Activated gamma-delta T cell (primary cell): ENCODE measurements around the gene FAT1.

Source experiments
- DNase-seq: peaks from one replicate; lab custom pipeline; 2025; lab: John Stamatoyannopoulos, UW

The FAT1 gene

GRCh38 chr4:186724058-186724863 lies 605 bp upstream of the FAT1 start:
- DNase-seq: peak; percentile 10

DNA sequence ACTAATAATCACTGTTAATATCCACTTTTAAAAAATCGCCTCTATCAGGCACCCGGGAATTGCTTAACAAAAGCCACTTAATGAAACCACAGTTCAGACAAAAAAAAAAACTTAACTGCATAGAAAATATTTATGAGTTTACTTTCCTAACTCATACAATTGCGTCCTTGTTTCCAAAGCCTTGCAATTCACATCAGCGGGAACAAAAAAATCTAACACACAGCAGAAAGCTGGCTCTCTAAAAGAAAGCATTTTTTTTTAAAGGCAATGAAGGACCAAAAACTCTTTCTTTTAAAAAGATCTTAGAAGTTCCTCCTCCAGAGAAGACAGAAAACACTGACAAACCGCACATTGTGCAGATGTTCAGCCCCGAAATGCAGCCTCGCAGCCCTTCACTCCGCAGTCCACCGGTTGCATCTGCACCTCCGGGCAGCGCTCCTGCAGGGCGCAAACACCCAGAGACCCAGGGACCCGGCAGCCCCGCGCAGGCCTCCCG lies 812 bp downstream of the FAT1 start:
- DNase-seq: no peak

DNA sequence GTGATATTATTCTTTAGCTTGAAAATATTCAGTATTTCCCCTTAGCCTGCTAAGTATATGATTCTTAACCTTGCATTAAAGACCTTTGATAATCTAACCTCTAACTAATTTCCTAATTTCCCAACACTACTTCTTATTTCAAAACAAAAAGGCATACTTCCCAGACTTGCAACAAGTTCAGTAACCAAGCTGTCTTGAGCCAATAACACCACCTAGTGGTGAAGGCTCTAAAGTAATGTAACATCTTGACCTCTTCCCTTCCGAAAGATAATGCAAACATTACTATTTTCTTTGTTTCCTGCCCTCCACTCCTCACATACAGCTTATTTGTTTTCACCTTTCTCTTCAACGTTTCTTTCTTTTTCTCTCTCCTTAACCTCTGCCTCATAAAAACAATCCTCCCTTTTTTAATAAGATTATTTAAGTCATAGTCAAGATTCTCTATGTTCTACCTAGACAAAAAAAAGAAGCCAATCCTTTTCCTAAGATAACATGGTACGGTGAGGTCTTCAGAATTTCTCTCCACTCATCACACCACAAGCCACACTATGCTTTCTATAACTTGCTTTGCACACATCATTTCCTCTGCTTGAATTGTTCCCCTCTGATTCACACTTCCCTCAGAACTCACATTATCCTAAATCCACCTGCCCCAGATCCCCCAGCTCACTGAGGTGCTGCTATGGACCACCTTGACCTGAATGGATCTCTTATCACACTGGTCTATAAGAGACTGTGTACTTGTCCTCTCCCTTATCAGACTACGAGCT lies 3.5 kb downstream of the FAT1 start:
- DNase-seq: no peak

GRCh38 chr4:186717556-186717955 lies 6.1 kb downstream of the FAT1 start:
- DNase-seq: no peak

- no peak for DNase-seq
Measured at GRCh38 chr4:186715077-186715476, 8.6 kb downstream of the FAT1 start.

DNA sequence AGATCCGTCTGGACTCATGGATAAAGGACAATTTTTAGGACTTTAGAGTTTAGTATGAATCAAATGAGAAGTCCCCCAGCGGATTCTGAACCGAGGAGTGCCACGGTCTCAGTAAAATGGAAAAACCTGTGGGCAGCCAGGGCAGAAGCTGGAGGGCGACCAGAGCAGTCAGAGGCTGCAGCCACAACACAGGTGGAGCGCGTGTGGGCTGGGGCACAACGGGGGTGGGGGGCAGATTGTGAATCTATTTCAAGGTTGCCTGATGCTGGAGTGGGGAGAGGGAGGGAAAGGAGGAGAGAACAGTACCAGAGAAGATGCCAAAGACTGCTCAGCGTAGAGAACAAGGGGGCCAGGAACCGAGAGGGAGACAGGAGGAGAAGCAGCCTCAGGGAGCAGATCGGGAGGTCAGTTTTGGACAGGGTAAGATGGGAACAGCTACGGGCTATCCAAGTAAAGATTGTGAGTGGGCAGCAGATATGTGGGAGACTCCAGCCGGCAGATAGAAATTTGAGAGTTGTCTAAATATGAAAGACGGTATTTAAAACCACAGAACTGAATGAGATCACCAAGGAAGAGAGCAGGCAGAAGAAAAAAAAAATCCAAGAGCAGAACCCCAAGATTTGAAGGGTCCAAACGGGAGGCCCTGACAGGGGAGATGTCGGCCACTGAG lies 9.5 kb downstream of the FAT1 start:
- no peak for DNase-seq

DNA sequence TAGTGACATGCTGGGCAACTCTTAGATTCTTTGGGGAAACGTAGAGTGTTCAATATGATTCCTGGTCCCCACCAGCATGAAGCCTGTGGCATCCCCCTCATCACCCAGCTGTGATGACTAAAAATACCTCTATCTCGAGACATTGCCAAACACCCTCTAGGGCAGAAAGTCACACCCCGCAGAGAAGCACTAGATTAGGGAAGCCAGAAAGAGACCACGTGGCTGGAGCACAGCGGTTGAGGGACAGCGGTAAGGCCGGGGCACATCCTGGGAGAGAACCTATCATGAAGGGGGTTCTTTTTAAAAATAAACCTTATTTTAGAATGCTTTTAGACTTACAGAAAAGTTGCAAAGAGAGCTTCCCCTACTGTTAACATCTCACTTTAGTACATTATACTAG lies 11.0 kb downstream of the FAT1 start:
- no peak for DNase-seq

- DNase-seq: no peak
Measured at GRCh38 chr4:186710521-186711119, 13.0 kb downstream of the FAT1 start.

GRCh38 chr4:186709517-186709916 lies 14.1 kb downstream of the FAT1 start:
- DNase-seq: no peak

DNA sequence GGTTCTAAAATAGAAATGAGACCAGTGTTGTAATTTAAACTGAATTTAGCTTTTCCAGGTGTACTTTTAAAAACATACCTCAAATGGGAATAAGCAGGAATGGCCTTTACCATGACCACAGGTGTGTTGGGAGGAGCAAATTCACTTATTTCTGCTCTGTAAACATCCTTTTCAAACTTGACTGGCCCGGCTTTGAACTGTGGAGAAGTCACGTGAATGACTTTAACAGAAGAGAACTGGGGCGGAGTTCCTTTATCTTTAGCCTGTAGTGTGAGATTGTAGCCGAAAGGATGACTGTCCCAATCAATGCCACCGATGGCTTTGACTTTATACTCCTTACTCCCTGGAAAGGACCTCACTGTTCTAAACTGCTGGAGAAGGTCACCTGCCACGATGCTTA lies 15.1 kb downstream of the FAT1 start:
- DNase-seq: no peak

GRCh38 chr4:186707996-186708395 lies 15.7 kb downstream of the FAT1 start:
- no peak for DNase-seq

DNA sequence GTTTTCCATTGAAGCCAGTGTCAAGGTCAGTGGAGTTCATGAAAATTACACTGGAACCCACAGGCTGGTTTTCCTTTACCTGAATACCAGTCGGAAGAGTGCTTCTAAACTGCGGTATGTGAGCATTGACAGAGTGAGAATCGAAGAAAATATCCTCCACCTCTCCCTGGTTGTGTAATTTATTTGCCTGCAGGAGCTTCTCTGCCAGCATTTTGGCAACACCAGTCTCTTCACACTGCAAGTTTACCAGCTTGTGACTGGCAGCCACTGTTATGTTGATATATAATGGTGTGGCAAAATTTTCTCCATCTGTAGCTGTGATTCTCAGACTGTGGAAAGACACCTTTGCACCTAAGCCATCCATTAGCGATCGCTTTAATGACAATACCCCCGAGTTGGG lies 16.1 kb downstream of the FAT1 start:
- no peak for DNase-seq

DNA sequence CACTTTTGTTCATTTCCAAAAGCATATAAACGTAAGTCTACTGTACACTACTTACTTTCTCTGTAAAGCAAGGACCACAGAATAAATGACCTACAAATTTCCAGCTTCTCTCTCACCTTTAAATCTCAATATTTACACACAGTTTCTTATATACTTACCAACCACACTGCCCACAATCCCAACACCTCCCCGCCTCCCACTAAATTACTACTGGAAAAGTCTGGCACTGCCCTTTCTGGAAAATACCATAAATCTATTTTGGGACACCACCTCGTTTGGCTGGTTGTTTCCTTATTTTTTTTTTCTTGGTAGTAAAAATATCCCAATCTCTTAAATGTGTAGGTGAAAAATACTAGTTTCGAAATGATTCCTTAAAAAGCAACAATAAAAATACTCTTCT lies 19.6 kb downstream of the FAT1 start:
- no peak for DNase-seq

DNA sequence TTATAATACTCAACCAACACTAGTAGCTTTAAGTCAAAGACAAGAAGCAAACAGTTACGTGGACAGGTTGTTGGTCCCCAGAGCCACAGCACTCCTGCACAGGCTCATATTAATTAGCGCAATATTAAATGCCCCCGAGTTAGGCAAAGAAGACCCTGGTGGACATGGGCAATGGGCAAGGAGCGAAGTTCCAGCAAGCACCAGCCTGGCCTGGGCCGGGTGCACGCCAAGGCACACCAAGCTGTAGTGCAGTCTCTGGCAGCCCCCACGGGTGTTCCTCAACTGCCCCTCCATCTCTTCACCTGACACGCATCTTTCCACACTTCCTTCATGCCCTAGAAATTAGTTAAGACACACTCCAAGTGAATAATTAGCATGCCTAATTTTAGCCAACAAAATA lies 20.1 kb downstream of the FAT1 start:
- DNase-seq: no peak

GRCh38 chr4:186702940-186703339 lies 20.7 kb downstream of the FAT1 start:
- no peak for DNase-seq

DNA sequence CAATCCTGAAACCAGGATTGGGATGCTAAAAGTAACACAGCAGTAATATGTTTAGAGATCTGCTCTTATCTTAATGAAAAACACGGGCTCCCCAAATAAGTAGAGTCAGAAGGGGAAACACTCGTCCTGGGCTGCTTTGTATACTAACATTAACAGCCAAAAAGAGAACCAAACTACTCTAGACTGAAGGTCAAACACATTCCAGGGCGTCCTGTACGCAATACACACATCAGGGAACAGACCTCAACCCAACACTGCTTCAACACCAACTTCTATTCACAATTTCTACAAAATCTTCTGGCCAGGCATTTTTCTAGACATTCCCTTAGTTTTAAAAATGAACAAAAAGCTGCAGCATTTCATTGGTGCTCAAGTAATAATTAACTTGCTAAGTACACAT lies 21.4 kb downstream of the FAT1 start:
- no peak for DNase-seq

DNA sequence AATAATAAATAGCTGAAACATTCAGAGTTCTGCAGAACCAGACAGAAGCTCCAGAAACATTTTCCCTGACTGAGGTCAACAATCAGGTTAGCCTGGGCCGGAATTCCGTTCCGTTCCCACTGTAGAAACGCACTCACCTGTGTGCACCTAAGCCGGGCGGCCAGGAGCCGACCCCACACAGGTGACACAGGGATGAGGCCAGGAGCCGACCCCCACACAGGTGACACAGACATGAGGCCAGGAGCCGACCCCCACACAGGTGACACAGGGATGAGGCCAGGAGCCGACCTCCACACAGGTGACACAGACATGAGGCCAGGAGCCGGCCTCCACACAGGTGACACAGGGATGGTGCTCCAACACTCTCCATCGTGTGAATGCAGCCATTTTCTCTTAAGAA lies 21.9 kb downstream of the FAT1 start:
- DNase-seq: no peak

DNA sequence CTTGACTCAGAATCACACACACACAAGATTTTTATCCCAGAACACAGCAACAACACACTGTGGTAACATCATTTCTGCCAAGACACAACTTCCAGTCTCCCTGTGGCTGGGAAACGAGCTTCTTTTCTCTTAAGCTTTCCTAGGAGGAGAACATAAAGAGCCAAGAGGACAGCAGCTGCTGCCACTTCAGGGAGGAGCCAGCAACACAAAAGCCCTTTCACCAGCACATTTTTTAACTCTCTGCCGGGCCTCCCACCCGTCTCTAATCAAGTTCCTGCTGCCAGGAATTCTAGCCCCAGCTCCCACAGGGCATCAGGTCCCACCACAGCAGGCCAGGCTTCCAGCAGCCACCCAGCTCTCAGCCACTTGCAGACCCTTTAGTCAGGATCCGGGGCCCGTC lies 22.4 kb downstream of the FAT1 start:
- DNase-seq: no peak

DNA sequence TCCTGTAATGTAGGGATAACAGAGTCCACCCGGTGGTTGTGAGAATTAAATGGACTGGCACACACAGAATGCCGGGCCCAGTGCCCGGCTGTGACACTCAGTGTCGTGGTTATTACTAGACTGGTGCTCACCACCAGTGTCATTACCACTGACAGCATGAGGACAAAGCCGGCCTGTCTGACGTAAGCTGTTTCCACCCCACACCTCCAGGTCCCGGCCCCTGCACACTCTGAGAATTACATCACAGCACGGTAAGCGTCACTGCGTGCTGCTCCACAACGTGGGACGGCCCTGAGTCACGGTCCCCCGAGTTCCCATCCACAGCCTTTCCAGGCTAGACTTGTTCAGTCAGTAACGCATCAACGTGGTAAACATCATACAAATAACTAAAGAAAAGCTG lies 22.9 kb downstream of the FAT1 start:
- DNase-seq: no peak

GRCh38 chr4:186699881-186700397 lies 23.7 kb downstream of the FAT1 start:
- no peak for DNase-seq

GRCh38 chr4:186699298-186699697 lies 24.4 kb downstream of the FAT1 start:
- no peak for DNase-seq

DNA sequence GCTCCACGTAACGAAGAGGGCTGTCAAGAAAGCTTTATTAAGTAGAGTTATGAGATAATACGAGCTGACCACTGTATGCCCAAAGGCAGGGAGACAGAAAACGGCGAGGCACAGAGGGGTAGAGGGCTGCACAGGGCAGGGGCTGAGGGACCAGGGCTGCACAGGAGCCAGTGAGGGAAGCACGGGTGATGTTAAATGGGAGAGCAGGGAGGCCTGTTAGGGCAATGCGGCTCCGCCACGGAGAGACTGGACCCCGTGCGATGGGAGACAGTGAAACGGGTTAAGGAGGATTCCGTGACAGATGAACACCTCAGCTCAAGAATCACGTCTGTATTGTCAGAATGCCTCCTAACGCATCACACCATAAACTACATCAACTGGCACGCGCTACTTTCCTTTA lies 25.1 kb downstream of the FAT1 start:
- no peak for DNase-seq
